Lower lobe of right lung (tissue), 2 donors: Measurements from ENCODE around the gene GP1BB. TPM values are rescaled to one million over a fixed set of nuclear protein-coding genes. Genes with fewer than 3 reads are reported as not detected.
A peak's percentile ranks its signal among the peaks of the same experiment; 100 is the strongest.

Experiments used
- ATAC-seq, 2 donors: fragments of 200-7000 bp; cut with Tn5 transposase; one replicate each; pipeline ENCODE4 v1.9.1; 2020 to 2022; ENCODE audit warnings: mild to moderate bottlenecking in 2 of 2, moderate library complexity in 2 of 2
- DNase-seq: peaks from one replicate; pipeline ENCODE4 v3.0.0-alpha.2; 2020
- H3K27ac ChIP-seq: fragments of 200-600 bp; one replicate; pipeline ENCODE4 v1.8.0; 2022
- H3K27me3 ChIP-seq: fragments of 200-600 bp; one replicate; pipeline ENCODE4 v1.8.0; 2022; ENCODE audit warnings: low read depth
- H3K36me3 ChIP-seq: fragments of 200-600 bp; one replicate; pipeline ENCODE4 v1.8.0; 2022; ENCODE audit warnings: mild to moderate bottlenecking
- H3K4me1 ChIP-seq: fragments of 200-600 bp; one replicate; pipeline ENCODE4 v1.8.0; 2022
- H3K4me3 ChIP-seq: fragments of 200-600 bp; one replicate; pipeline ENCODE4 v1.8.0; 2022; ENCODE audit warnings: mild to moderate bottlenecking
- H3K9me3 ChIP-seq: fragments of 200-600 bp; one replicate; pipeline ENCODE4 v1.8.0; 2022
- CTCF ChIP-seq: fragments of 200-600 bp; IDR thresholded peaks from one replicate; pipeline ENCODE4 v1.8.0; 2022; ENCODE audit warnings: antibody characterized with exemption, mild to moderate bottlenecking
- intact Hi-C: fragments of 100-400 bp; cut with DNase I; formaldehyde crosslinking; loops from one replicate; pipeline ENCODE4 v1.11.0; 2022
- total RNA-seq: library from RNA; stranded (reverse); fragmentation: NEBNext Ultra II Directional; extraction: Animal tissue kit (Norgen Biotek cat#: 25700); gene quantifications from one replicate; pipeline ENCODE4 v1.2.1, GENCODE V29; 2021
- donor health status: DM: no; HTN: yes; CAD: no; lungs with severe emphysema.

The GP1BB gene
- total RNA-seq, 1 donor from 2014 or later: 2.8 TPM

GRCh38 chr22:19700790-19701419 is 22.4 kb upstream of the GP1BB start:
- intact Hi-C loops: no loop called here
- Histone ChIP-seq H3K9me3 (no peaks in the 10 kb centered on the region), H3K27me3 (peaks cover 5% of the 10 kb centered on the region), H3K4me1 (no peaks in the 10 kb centered on the region), H3K4me3 (no peak overlapping the region), H3K27ac (no peak overlapping the region), H3K36me3 (no peaks in the 10 kb centered on the region)
- ATAC-seq (no peak), DNase-seq (no peak)
- no peak for TF ChIP-seq CTCF

- DNase-seq: no peak
- intact Hi-C loops: no loop called here
- TF ChIP-seq CTCF: no peak
Measured at GRCh38 chr22:19701420-19702145, 21.8 kb upstream of the GP1BB start.

GRCh38 chr22:19703869-19704268 is 19.5 kb upstream of the GP1BB start:
- no peaks in the 10 kb centered on the region for H3K27me3 ChIP-seq
- DNase-seq (peak; percentile 35), ATAC-seq (no peak)
- no peak overlapping the region for H3K27ac ChIP-seq
- no peak overlapping the region for H3K4me3 ChIP-seq
- intact Hi-C loops: no loop called here
- TF ChIP-seq CTCF: no peak
- H3K4me1 ChIP-seq: no peaks in the 10 kb centered on the region
- H3K36me3 ChIP-seq: no peaks in the 10 kb centered on the region
- no peaks in the 10 kb centered on the region for H3K9me3 ChIP-seq

More at GRCh38 chr22:19701420-19702145, 21.8 kb upstream of the GP1BB start:
- Histone ChIP-seq H3K36me3 (no peaks in the 10 kb centered on the region), H3K27ac (no peak overlapping the region), H3K4me3 (no peak overlapping the region), H3K4me1 (no peaks in the 10 kb centered on the region), H3K27me3 (peaks cover 5% of the 10 kb centered on the region), H3K9me3 (no peaks in the 10 kb centered on the region)
- no peak for ATAC-seq

GRCh38 chr22:19704355-19705015 is 18.9 kb upstream of the GP1BB start:
- H3K27ac ChIP-seq: no peak overlapping the region
- DNase-seq: no peak
- no peaks in the 10 kb centered on the region for H3K4me1 ChIP-seq
- intact Hi-C loops: no loop called here
- H3K36me3 ChIP-seq: no peaks in the 10 kb centered on the region
- no peak for TF ChIP-seq CTCF
- no peak for ATAC-seq
- H3K9me3 ChIP-seq: no peaks in the 10 kb centered on the region
- H3K4me3 ChIP-seq: no peak overlapping the region
- no peaks in the 10 kb centered on the region for H3K27me3 ChIP-seq

- intact Hi-C loops: no loop called here
- DNase-seq: peak; percentile 32
- no peaks in the 10 kb centered on the region for H3K27me3 ChIP-seq
- H3K4me1 ChIP-seq: no peaks in the 10 kb centered on the region
- H3K9me3 ChIP-seq: no peaks in the 10 kb centered on the region
- no peak overlapping the region for H3K27ac ChIP-seq
- H3K36me3 ChIP-seq: no peaks in the 10 kb centered on the region
- no peak overlapping the region for H3K4me3 ChIP-seq
- no peak for TF ChIP-seq CTCF
- no peak for ATAC-seq
Measured at GRCh38 chr22:19705181-19705934, 18.0 kb upstream of the GP1BB start.
